Measurements from ENCODE around the gene ITGAD.
"Not testable (repeated sequence)": the region's sequence is repeated elsewhere in the genome, so short reads cannot be mapped to it uniquely, and the experiment has no call there.

ITGAD gene

DNA sequence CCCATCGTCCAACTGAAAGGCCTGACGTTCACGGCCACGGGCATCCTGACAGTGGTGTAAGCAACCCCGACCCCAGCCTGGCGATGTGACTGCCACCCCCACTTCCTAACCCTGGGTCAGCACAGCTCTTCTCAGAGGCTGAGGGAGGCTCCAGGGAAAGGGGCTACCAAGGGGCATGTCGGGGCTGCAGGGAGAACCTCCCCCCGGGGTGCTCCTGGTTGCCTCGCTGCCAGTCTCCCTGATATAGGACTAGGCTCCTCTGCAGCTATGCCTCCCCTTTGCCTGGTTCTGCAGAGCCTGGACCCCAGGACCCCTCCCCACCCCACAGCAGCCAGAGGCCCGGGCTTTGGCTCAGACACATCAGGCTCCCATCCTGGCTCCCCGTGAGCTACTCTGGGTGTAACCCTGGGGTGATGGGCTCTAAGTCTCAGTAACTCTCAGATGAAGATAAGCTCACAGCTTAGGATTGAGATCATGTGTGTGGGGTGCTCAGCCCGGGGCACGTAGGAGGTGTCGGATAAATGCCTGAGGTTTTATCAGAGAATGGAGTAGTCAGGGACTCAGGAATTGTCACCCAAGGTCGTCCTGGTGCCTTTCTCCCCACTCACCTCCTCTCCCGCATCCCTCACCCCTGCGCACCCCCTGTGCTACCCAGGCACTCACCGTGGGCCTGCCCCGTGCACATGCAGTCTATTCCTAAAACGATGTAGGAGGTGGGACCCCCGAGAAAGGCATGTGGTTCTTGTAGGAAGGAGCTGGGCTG lies 10.6 kb downstream of the ITGAD start:
- no peak for DNase-seq (ENCODE audit: low read depth in 1 of 2, low spot score in 1 of 2)

GRCh38 chr16:31404353-31405064 lies 11.4 kb downstream of the ITGAD start:
- DNase-seq (ENCODE audit: low read depth in 1 of 2, low spot score in 1 of 2): no peak

GRCh38 chr16:31407406-31407805 lies 14.3 kb downstream of the ITGAD start:
- DNase-seq (ENCODE audit: low read depth in 1 of 2, low spot score in 1 of 2): no peak

DNA sequence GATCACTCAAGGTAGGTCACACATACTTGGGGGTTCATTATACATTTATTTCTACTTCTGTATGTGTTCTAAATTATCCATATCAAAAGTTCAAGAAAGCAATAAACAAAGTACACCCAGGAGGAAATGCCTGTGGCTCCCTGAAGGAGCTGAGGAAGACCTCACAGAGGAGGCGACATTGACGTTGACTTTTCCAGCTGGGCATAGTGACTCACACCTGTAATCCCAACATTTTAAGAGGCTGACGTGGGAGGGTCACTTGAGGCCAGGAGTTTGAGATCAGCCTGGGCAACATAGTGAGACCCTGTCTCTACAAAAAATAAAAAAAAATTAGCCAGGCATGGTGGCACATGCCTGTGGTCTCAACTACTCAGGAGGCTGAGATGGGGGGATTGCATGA lies 16.3 kb downstream of the ITGAD start:
- DNase-seq (ENCODE audit: low read depth in 1 of 2, low spot score in 1 of 2): no peak

GRCh38 chr16:31410082-31410481 lies 16.9 kb downstream of the ITGAD start:
- DNase-seq (ENCODE audit: low read depth in 1 of 2, low spot score in 1 of 2): no peak

GRCh38 chr16:31411024-31411844 lies 18.1 kb downstream of the ITGAD start:
- no peak for DNase-seq (ENCODE audit: low read depth in 1 of 2, low spot score in 1 of 2)

DNA sequence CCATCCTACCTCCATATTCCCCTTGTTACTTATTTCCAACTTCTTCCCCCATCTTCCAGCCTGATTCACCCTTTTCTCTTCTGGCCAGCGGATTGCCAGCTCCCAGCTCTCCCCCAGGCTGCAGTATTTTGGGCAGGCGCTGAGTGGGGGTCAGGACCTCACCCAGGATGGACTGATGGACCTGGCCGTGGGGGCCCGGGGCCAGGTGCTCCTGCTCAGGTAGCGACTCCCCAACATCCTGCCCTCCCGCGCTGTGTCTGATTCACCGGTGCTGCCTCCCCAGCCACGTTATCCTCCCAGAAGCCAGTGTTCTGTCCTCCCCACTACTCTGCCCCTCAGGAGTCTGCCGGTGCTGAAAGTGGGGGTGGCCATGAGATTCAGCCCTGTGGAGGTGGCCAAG lies 19.6 kb downstream of the ITGAD start:
- DNase-seq (ENCODE audit: low read depth in 1 of 2, low spot score in 1 of 2): no peak

GRCh38 chr16:31413381-31413780 lies 20.2 kb downstream of the ITGAD start:
- no peak for DNase-seq (ENCODE audit: low read depth in 1 of 2, low spot score in 1 of 2)

- no peak for DNase-seq (ENCODE audit: low read depth in 1 of 2, low spot score in 1 of 2)
These were observed 20.8 kb downstream of the ITGAD start for GRCh38 chr16:31413943-31414342.

DNA sequence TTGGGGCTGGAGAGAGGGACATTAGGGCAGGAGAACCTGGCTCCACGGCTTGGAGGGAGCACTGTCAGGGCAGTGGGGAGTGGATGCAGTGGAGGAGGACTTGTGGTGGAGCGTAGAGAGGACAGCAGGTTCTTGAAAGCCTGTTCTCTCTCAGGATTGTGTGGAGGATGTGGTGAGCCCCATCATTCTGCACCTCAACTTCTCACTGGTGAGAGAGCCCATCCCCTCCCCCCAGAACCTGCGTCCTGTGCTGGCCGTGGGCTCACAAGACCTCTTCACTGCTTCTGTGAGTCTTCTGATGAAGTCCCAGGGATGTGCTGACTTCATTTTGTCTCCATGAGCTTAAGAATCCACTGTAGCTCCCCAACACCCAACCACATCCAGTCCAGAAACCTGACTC lies 21.6 kb downstream of the ITGAD start:
- no peak for DNase-seq (ENCODE audit: low read depth in 1 of 2, low spot score in 1 of 2)

DNA sequence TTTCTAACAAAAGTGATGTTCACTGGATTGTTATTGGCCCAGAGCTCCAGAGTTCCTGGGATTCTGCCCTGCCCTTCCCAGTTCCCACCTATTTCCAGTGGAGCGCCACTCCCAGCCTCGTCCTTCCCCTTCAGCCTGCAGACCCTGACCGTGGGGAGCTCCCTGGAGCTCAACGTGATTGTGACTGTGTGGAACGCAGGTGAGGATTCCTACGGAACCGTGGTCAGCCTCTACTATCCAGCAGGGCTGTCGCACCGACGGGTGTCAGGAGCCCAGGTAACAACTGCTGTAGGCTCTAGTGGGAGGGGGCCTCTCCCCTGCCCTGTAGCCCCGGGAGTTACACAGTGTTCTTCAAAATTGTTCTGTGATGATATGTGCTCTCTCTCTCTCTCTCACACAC lies 23.2 kb downstream of the ITGAD start:
- no peak for DNase-seq (ENCODE audit: low read depth in 1 of 2, low spot score in 1 of 2)

DNA sequence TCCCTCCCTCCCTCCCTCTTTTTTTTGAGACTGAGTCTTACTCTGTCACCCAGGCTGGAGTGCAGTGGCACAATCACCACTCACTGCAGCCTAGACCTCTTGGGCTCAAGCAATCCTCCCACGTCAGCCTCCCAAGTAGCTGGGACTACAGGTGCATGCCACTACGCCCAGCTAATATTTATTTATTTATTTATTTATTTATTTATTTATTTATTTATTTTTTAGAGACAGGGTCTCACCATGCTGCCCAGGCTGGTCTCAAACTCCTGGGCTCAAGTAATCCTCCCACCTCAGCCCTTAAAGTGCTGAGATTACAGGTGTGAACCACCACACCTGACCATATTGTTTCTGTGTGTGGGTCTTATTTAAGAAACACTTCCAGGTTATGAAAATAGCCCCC lies 23.9 kb downstream of the ITGAD start:
- not testable (repeated sequence) for DNase-seq (ENCODE audit: low read depth in 1 of 2, low spot score in 1 of 2)

DNA sequence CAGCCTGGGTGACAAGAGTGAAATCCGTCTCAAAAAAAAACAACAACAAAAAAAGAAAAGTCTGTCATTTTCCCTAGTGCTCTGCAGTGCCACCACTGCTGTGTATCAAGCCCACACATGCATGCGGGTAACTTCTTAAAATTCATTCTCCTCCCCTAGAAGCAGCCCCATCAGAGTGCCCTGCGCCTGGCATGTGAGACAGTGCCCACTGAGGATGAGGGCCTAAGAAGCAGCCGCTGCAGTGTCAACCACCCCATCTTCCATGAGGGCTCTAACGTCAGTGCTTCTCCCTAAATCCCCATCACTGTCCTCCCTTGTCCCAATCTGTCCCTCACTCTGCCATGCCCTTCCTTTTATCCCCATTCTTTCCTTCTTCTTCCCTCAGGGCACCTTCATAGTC lies 24.8 kb downstream of the ITGAD start:
- no peak for DNase-seq (ENCODE audit: low read depth in 1 of 2, low spot score in 1 of 2)

GRCh38 chr16:31420037-31420436 lies 26.9 kb downstream of the ITGAD start:
- no peak for DNase-seq (ENCODE audit: low read depth in 1 of 2, low spot score in 1 of 2)

- no peak for DNase-seq (ENCODE audit: low read depth in 1 of 2, low spot score in 1 of 2)
These were observed 28.5 kb downstream of the ITGAD start for GRCh38 chr16:31421587-31421986.

GRCh38 chr16:31423241-31423640 lies 30.1 kb downstream of the ITGAD start:
- no peak for DNase-seq (ENCODE audit: low read depth in 1 of 2, low spot score in 1 of 2)

DNA sequence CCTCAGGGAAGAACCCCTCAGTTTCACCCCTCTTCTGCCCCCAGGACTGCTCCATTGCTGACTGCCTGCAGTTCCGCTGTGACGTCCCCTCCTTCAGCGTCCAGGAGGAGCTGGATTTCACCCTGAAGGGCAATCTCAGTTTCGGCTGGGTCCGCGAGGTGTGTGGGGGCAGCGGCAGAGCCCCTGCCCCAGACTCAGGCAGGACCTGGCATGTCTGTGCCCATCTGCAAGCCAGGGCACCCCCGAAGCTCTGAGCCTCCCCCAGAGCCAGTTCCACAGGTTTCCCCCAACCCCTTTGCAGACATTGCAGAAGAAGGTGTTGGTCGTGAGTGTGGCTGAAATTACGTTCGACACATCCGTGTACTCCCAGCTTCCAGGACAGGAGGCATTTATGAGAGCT lies 30.7 kb downstream of the ITGAD start:
- no peak for DNase-seq (ENCODE audit: low read depth in 1 of 2, low spot score in 1 of 2)

GRCh38 chr16:31427441-31428278 lies 34.5 kb downstream of the ITGAD start:
- DNase-seq (ENCODE audit: low read depth in 1 of 2, low spot score in 1 of 2): peak; percentile 36 to 62

DNA sequence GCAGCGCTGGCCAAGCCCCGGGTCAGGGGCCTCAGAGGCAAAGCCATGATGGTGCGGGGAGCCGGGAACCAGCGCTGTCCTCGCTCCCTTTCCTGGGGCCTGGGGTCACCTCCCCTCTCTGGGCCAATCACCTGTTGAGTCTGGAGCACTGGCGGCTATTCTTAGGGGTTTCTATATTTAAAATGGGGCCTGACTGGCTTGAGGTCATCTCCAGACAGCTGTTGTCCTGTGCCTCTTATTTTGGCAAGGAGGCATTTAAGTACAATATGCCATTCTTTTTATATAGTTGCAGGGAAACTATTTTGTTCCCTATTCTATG lies 35.1 kb downstream of the ITGAD start, which contains the start of gene COX6A2:
COX6A2 (minus strand) TSS at position 82 of the 319 bp plus-strand sequence; CDS start at position 47, 35 bp downstream.
- DNase-seq (ENCODE audit: low read depth in 1 of 2, low spot score in 1 of 2): no peak

DNA sequence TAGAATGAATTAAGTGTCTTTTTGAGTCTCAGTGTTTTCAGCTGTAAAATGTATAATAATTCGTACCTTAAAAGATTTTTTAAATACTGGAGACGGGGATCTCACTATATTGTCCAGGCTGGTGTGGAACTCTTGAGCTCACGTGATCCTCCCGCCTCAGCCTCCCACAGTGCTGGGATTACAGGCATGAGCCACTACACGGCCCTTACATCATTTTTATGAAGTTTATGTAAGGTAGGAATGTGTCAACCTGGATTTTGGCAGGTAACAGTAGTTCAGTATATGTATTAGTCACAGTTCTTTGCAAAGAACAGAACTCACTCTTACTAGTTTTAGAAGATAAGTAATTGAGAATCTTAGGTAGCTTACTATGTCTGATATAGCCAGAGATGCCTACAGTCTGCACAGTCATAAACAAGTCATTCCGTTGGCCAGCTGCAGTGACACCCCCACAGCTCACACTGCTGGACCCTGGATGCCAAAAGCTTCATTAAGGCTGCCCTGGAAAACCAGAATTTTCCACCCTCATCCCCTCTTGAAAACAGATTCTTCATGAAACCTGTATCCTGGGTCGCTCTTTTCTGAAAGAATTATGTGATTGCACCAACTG lies 35.6 kb downstream of the ITGAD start:
- no peak for DNase-seq (ENCODE audit: low read depth in 1 of 2, low spot score in 1 of 2)

DNA sequence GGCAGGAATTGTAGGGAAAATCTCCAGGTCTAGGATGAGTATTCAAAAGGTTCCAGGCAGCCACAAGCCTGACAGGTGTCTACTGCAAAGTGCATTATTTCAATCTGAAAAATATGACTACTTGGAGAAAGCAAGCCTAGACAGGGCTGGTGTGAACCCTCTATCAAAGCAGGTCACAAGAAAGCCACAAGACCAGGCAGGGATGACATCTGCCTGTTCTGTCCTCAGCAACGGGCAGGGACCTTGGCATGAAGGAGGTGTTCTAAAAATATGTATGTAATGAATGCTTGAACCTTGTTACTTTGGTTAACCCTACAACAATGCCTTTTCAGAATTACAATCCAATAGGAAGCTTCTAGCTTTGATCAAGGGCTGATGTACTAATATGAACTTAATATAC lies 36.2 kb downstream of the ITGAD start:
- DNase-seq (ENCODE audit: low read depth in 1 of 2, low spot score in 1 of 2): no peak

All from stimulated activated CD4-positive, alpha-beta T cell treated with anti-CD3 and anti-CD28 coated beads, Interleukin-15, amount 100 ng/mL, for 1 hour (primary cell).